Measurements from ENCODE around the gene OSBPL10. TPM values are rescaled to one million over a fixed set of nuclear protein-coding genes. Genes with fewer than 3 reads are reported as not detected.
"Not testable (repeated sequence)": the region's sequence is repeated elsewhere in the genome, so short reads cannot be mapped to it uniquely, and the experiment has no call there.

The OSBPL10 gene
- total RNA-seq, 4 donors from 2014 or later = 18.6 to 33.6 (median 28.8) TPM

DNA sequence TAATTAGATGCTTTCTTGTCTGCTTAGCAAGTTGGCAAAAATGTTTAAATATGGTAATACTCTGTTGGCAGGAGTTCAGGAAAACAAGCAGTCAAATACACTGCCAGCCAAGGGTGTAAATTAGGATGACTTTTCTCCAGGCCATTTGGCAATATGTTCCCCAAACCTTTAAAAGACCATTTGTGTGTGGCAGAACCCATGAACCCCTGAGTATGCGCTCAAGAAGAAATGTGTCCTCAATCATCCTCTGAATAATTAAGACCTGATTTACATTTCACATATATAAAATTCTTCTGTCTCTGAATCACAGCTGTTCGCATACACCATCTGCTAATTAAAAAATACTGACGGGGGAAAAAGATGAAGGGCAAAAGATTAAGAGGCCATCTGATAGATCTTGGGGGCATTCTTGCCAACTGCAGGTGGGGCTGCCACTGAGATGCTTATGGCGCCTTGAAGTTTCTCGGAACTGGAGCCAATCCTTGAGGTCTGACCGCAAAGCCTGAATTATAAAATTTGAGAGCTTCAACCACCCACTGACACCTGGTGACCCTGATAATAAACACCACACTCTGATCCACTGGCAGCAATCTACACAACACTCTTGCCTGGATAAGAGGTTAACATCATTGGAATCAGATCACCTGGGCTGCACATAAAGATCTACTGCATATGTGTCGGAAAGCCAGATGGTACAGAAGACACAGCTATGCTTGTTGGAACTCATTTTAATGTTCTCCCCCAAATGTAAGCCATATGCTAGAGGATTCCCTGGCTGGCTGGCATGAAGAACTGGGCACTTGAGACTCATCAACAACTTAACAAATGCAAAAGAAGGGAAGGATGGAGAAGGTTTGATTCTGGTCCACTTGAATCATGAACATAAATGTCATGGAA, 190.6 kb downstream of the OSBPL10 start:
- no peak overlapping the region for H3K27ac ChIP-seq
- H3K36me3 ChIP-seq = no peaks in the 10 kb centered on the region
- TF ChIP-seq, protein P1, sequence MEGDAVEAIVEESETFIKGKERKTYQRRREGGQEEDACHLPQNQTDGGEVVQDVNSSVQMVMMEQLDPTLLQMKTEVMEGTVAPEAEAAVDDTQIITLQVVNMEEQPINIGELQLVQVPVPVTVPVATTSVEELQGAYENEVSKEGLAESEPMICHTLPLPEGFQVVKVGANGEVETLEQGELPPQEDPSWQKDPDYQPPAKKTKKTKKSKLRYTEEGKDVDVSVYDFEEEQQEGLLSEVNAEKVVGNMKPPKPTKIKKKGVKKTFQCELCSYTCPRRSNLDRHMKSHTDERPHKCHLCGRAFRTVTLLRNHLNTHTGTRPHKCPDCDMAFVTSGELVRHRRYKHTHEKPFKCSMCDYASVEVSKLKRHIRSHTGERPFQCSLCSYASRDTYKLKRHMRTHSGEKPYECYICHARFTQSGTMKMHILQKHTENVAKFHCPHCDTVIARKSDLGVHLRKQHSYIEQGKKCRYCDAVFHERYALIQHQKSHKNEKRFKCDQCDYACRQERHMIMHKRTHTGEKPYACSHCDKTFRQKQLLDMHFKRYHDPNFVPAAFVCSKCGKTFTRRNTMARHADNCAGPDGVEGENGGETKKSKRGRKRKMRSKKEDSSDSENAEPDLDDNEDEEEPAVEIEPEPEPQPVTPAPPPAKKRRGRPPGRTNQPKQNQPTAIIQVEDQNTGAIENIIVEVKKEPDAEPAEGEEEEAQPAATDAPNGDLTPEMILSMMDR (IDR thresholded peaks at IDR 0.05) = no peak
- TF ChIP-seq POLR2A (IDR thresholded peaks at IDR 0.05) = no peak
- no peak overlapping the region for H3K4me3 ChIP-seq (replicated peaks in 1 of 3)
- no peak for DNase-seq
- intact Hi-C loops (cut with DNase I) = no loop called here
- H3K4me1 ChIP-seq = no peaks in the 10 kb centered on the region
- H3K9me3 ChIP-seq = no peaks in the 10 kb centered on the region
- 98% methylated on average over 7 of the region's 7 CpGs for WGBS, 2 donors
- H3K27me3 ChIP-seq = no peaks in the 10 kb centered on the region

DNA sequence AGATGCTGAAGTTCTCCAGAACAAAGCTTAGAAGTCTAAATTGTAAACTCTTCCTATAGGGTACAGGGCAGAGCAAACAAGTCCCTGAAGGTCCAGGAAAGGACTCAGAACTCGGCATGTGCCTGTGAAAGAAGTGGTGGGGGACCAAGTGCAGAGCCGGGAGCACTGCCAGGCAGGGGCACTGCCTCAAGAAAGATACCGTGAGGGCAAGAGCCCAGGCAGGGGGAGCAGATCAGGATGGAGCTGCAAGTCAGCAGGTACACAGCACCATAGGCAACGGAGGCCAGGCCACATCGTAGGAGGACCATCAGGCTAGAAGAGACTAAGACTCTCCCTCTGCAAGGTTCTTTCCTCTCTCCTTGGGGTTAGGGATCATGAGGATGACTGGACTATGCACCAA, 191.6 kb downstream of the OSBPL10 start:
- Histone ChIP-seq H3K27ac (no peak overlapping the region), H3K4me3 (replicated peaks in 1 of 3) (no peak overlapping the region), H3K27me3 (no peaks in the 10 kb centered on the region), H3K36me3 (no peaks in the 10 kb centered on the region), H3K9me3 (no peaks in the 10 kb centered on the region), H3K4me1 (no peaks in the 10 kb centered on the region)
- intact Hi-C loops (cut with DNase I) = no loop called here
- DNase-seq = no peak
- WGBS, 2 donors = 79 to 85% methylated on average over 5 of the region's 5 CpGs
- TF ChIP-seq, protein P1 (IDR thresholded peaks at IDR 0.05) = no peak
- TF ChIP-seq POLR2A (IDR thresholded peaks at IDR 0.05) = no peak

DNA sequence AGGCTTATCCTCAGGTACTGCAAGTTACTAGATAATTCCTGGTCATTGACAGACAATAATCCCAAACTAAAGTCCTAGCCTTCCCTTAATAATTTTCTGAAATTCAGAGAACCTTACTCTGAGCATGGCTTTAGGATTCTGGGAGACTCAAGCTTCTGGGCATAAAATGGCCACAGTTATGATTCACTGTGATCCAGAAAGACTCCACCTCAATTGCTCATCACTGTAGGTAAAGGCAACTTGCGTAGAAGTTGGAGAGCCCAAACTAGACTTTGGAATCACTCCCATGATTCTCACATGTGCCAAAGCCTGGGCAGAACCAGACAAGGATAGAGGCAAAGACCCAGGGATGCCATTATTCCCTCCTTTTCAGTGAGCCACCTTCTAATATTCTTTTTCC, 195.3 kb downstream of the OSBPL10 start:
- WGBS, 2 donors = 95 to 100% methylated on average over 1 of the region's 1 CpG
- no peak overlapping the region for H3K27ac ChIP-seq

DNA sequence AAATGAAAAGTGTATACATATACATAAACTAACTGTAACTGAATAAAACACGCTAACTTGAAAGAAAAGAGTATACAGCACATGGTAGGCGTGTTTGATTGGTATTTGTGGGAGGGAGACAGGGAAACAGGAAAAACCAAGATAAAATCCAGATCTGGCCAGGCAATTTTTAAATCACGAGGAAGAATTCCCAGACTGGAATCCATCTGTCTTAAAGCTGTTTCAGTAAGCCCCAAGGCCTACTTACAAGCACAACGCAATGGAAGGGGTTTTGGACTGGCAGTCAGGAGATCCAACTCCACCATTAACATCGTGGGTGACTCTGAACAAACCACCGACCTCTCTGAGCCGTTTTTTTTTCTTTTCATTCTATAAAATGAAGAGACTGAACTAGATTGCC, 195.8 kb downstream of the OSBPL10 start:
- H3K27ac ChIP-seq = no peak overlapping the region
- H3K27me3 ChIP-seq = no peaks in the 10 kb centered on the region
- H3K36me3 ChIP-seq = no peaks in the 10 kb centered on the region
- no peak overlapping the region for H3K4me3 ChIP-seq (replicated peaks in 1 of 3)
- intact Hi-C loops (cut with DNase I) = no loop called here
- no peak for DNase-seq
- 80 to 84% methylated on average over 7 of the region's 7 CpGs for WGBS, 2 donors
- TF ChIP-seq, protein P1 (IDR thresholded peaks at IDR 0.05) = no peak
- TF ChIP-seq POLR2A (IDR thresholded peaks at IDR 0.05) = no peak
- H3K4me1 ChIP-seq = no peaks in the 10 kb centered on the region
- no peaks in the 10 kb centered on the region for H3K9me3 ChIP-seq

More for the DNA sequence above, 195.3 kb downstream of the OSBPL10 start:
- H3K9me3 ChIP-seq = no peaks in the 10 kb centered on the region
- H3K4me3 ChIP-seq (replicated peaks in 1 of 3) = no peak overlapping the region
- no peaks in the 10 kb centered on the region for H3K36me3 ChIP-seq
- intact Hi-C loops (cut with DNase I) = no loop called here
- no peak for DNase-seq
- TF ChIP-seq, protein P1 (IDR thresholded peaks at IDR 0.05) = no peak
- TF ChIP-seq POLR2A (IDR thresholded peaks at IDR 0.05) = no peak
- no peaks in the 10 kb centered on the region for H3K4me1 ChIP-seq
- no peaks in the 10 kb centered on the region for H3K27me3 ChIP-seq

DNA sequence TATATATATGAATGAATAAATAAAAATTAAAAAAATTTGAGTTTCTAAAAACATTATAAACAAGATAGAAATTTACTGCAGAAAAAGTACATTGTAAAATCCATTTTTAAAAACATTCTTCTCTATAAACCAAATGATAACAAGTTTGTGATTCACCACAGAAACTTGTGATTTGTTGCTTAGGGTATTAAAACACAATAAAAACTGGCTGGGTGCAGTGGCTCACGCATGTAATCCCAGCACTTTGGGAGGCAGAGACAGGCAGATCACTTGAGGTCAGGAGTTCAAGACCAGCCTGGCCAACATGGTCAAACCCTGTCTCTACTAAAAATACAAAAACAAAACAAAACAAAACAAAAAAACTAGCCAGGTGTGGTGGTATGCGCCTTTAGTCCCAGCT, 197.2 kb downstream of the OSBPL10 start:
- intact Hi-C loops (cut with DNase I); H3K4me1 ChIP-seq; DNase-seq; H3K36me3 ChIP-seq; H3K27ac ChIP-seq; H3K9me3 ChIP-seq; H3K4me3 ChIP-seq (replicated peaks in 1 of 3); H3K27me3 ChIP-seq: not testable (repeated sequence)
- 74 to 75% methylated on average over 2 of the region's 2 CpGs for WGBS, 2 donors

DNA sequence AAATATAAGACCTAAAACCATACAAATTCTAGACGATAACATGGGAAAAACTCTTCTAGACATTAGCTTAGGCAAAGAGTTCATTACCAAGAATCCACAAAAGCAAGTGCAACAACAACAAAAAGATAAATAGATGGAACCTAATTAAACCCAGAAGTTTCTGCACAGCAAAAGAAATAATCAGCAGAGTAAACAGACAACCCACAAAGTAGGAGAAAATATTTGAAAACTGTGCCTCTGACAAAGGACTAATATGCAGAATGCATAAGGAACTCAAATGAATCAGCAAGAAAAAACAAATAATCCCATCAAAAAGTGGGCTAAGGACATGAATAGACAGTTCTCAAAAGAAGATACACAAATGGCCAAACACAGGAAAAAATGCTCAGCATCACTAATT, 198.8 kb downstream of the OSBPL10 start:
- H3K4me1 ChIP-seq; H3K4me3 ChIP-seq (replicated peaks in 1 of 3); H3K9me3 ChIP-seq; H3K36me3 ChIP-seq; H3K27ac ChIP-seq; H3K27me3 ChIP-seq; DNase-seq; intact Hi-C loops (cut with DNase I): not testable (repeated sequence)
- WGBS, 2 donors = 94 to 98% methylated on average over 1 of the region's 1 CpG
